Measurements from ENCODE around the gene RHOB. TPM values are rescaled to one million over a fixed set of nuclear protein-coding genes. Genes with fewer than 3 reads are reported as not detected.
A peak's percentile ranks its signal among the peaks of the same experiment; 100 is the strongest.

Gene RHOB
- total RNA-seq: 16.4 and 18.5 TPM in 2 replicates

GRCh38 chr2:20446917-20447436, at the start of gene RHOB:
RHOB (plus strand) TSS chr2:20447074; CDS start chr2:20447466, 392 bp downstream.
- intact Hi-C loops (cut with micrococcal nuclease): loop anchor here (1.0 to 10.0 kb wide), 7 partner anchors 16 to 1100 kb away; partner anchors contain the start of genes HS1BP3, LDAH and TTC32
- Mint-ChIP-seq H3K4me1 (peaks cover 6% of the 10 kb centered on the region), H3K27me3 (peaks cover 57% of the 10 kb centered on the region), H3K36me3 (ENCODE audit: low read depth) (no peaks in the 10 kb centered on the region), H3K27ac (peak within 1 kb of the TSS; percentile 74), H3K9me3 (no peaks in the 10 kb centered on the region), H3K4me3 (peak within 1 kb of the TSS; percentile 77)
- peak; percentile 96 for DNase-seq

GRCh38 chr2:20397811-20398447, 48.9 kb upstream of the RHOB start:
- intact Hi-C loops (cut with micrococcal nuclease): no loop called here
- no peak for DNase-seq
- no peaks in the 10 kb centered on the region for H3K9me3 Mint-ChIP-seq
- H3K4me1 Mint-ChIP-seq: no peaks in the 10 kb centered on the region
- no peak overlapping the region for H3K4me3 Mint-ChIP-seq
- peaks cover 22% of the 10 kb centered on the region for H3K27me3 Mint-ChIP-seq
- H3K36me3 Mint-ChIP-seq (ENCODE audit: low read depth): no peaks in the 10 kb centered on the region
- H3K27ac Mint-ChIP-seq: no peak overlapping the region

GRCh38 chr2:20398956-20399567, 47.8 kb upstream of the RHOB start:
- Mint-ChIP-seq H3K36me3 (ENCODE audit: low read depth) (no peaks in the 10 kb centered on the region), H3K27ac (no peak overlapping the region), H3K27me3 (peaks cover 27% of the 10 kb centered on the region), H3K4me1 (no peaks in the 10 kb centered on the region), H3K9me3 (no peaks in the 10 kb centered on the region), H3K4me3 (no peak overlapping the region)
- no peak for DNase-seq
- intact Hi-C loops (cut with micrococcal nuclease): no loop called here

- DNase-seq: no peak
- Mint-ChIP-seq H3K9me3 (no peaks in the 10 kb centered on the region), H3K27ac (peak overlapping the region; percentile 18)
Measured at GRCh38 chr2:20400306-20400705, 46.6 kb upstream of the RHOB start.

GRCh38 chr2:20400787-20401488, 45.9 kb upstream of the RHOB start:
- H3K27ac Mint-ChIP-seq: no peak overlapping the region
- no peak overlapping the region for H3K4me3 Mint-ChIP-seq
- H3K4me1 Mint-ChIP-seq: no peaks in the 10 kb centered on the region
- H3K27me3 Mint-ChIP-seq: peaks cover 31% of the 10 kb centered on the region
- H3K9me3 Mint-ChIP-seq: no peaks in the 10 kb centered on the region
- no peak for DNase-seq
- intact Hi-C loops (cut with micrococcal nuclease): no loop called here
- no peaks in the 10 kb centered on the region for H3K36me3 Mint-ChIP-seq (ENCODE audit: low read depth)

More at GRCh38 chr2:20400306-20400705, 46.6 kb upstream of the RHOB start:
- intact Hi-C loops (cut with micrococcal nuclease): no loop called here
- H3K27me3 Mint-ChIP-seq: peaks cover 34% of the 10 kb centered on the region
- H3K4me3 Mint-ChIP-seq: no peak overlapping the region
- H3K36me3 Mint-ChIP-seq (ENCODE audit: low read depth): no peaks in the 10 kb centered on the region
- H3K4me1 Mint-ChIP-seq: no peaks in the 10 kb centered on the region

- Mint-ChIP-seq H3K27me3 (peaks cover 27% of the 10 kb centered on the region), H3K9me3 (no peaks in the 10 kb centered on the region), H3K4me3 (no peak overlapping the region), H3K36me3 (ENCODE audit: low read depth) (no peaks in the 10 kb centered on the region), H3K4me1 (no peaks in the 10 kb centered on the region), H3K27ac (no peak overlapping the region)
- no peak for DNase-seq
- intact Hi-C loops (cut with micrococcal nuclease): no loop called here
Measured at GRCh38 chr2:20401489-20401835, 45.4 kb upstream of the RHOB start.

GRCh38 chr2:20403774-20404312, 43.0 kb upstream of the RHOB start:
- intact Hi-C loops (cut with micrococcal nuclease): no loop called here
- H3K36me3 Mint-ChIP-seq (ENCODE audit: low read depth): peaks cover under 1% of the 10 kb centered on the region

GRCh38 chr2:20404950-20405349, 41.9 kb upstream of the RHOB start:
- Mint-ChIP-seq H3K4me3 (no peak overlapping the region), H3K4me1 (no peaks in the 10 kb centered on the region), H3K27ac (no peak overlapping the region), H3K36me3 (ENCODE audit: low read depth) (peaks cover 3% of the 10 kb centered on the region), H3K9me3 (peaks cover 17% of the 10 kb centered on the region), H3K27me3 (peaks cover 26% of the 10 kb centered on the region)
- intact Hi-C loops (cut with micrococcal nuclease): no loop called here
- no peak for DNase-seq

More at GRCh38 chr2:20403774-20404312, 43.0 kb upstream of the RHOB start:
- no peak for DNase-seq
- no peaks in the 10 kb centered on the region for H3K4me1 Mint-ChIP-seq
- no peak overlapping the region for H3K27ac Mint-ChIP-seq
- peaks cover 7% of the 10 kb centered on the region for H3K9me3 Mint-ChIP-seq
- no peak overlapping the region for H3K4me3 Mint-ChIP-seq
- H3K27me3 Mint-ChIP-seq: peaks cover 25% of the 10 kb centered on the region

GRCh38 chr2:20409039-20409438, 37.8 kb upstream of the RHOB start:
- Mint-ChIP-seq H3K4me1 (no peaks in the 10 kb centered on the region), H3K27me3 (peaks cover 30% of the 10 kb centered on the region), H3K27ac (no peak overlapping the region), H3K36me3 (ENCODE audit: low read depth) (peaks cover 3% of the 10 kb centered on the region), H3K9me3 (peaks cover 19% of the 10 kb centered on the region), H3K4me3 (no peak overlapping the region)
- intact Hi-C loops (cut with micrococcal nuclease): no loop called here
- DNase-seq: no peak

GRCh38 chr2:20410556-20411277, 36.2 kb upstream of the RHOB start:
- H3K4me3 Mint-ChIP-seq: no peak overlapping the region
- DNase-seq: no peak
- peaks cover 29% of the 10 kb centered on the region for H3K27me3 Mint-ChIP-seq
- H3K4me1 Mint-ChIP-seq: no peaks in the 10 kb centered on the region
- intact Hi-C loops (cut with micrococcal nuclease): loop anchor here (1.0 to 2.0 kb wide), 2 partner anchors 21 to 36 kb away; partner anchors contain the start of gene RHOB
- no peak overlapping the region for H3K27ac Mint-ChIP-seq
- peaks cover 19% of the 10 kb centered on the region for H3K9me3 Mint-ChIP-seq
- H3K36me3 Mint-ChIP-seq (ENCODE audit: low read depth): peaks cover 3% of the 10 kb centered on the region

- peaks cover 19% of the 10 kb centered on the region for H3K9me3 Mint-ChIP-seq
- no peaks in the 10 kb centered on the region for H3K4me1 Mint-ChIP-seq
- peaks cover 33% of the 10 kb centered on the region for H3K27me3 Mint-ChIP-seq
- H3K4me3 Mint-ChIP-seq: no peak overlapping the region
- DNase-seq: peak; percentile 92
- intact Hi-C loops (cut with micrococcal nuclease): loop anchor here (1.0 to 2.0 kb wide), 2 partner anchors 20 to 35 kb away; partner anchors contain the start of gene RHOB
- peaks cover 3% of the 10 kb centered on the region for H3K36me3 Mint-ChIP-seq (ENCODE audit: low read depth)
- H3K27ac Mint-ChIP-seq: no peak overlapping the region
Measured at GRCh38 chr2:20411361-20411894, 35.4 kb upstream of the RHOB start.

- Mint-ChIP-seq H3K27ac (no peak overlapping the region), H3K4me1 (peaks cover 3% of the 10 kb centered on the region), H3K27me3 (peaks cover 31% of the 10 kb centered on the region), H3K36me3 (ENCODE audit: low read depth) (peaks cover 2% of the 10 kb centered on the region), H3K9me3 (peaks cover 3% of the 10 kb centered on the region), H3K4me3 (no peak overlapping the region)
- DNase-seq: no peak
- intact Hi-C loops (cut with micrococcal nuclease): no loop called here
Measured at GRCh38 chr2:20414806-20415205, 32.1 kb upstream of the RHOB start.

GRCh38 chr2:20415511-20415918, 31.4 kb upstream of the RHOB start:
- Mint-ChIP-seq H3K36me3 (ENCODE audit: low read depth) (no peaks in the 10 kb centered on the region), H3K27ac (no peak overlapping the region), H3K27me3 (peaks cover 34% of the 10 kb centered on the region), H3K4me1 (peaks cover 3% of the 10 kb centered on the region), H3K4me3 (no peak overlapping the region), H3K9me3 (no peaks in the 10 kb centered on the region)
- intact Hi-C loops (cut with micrococcal nuclease): no loop called here
- DNase-seq: no peak

All from activated CD4-positive, alpha-beta T cell treated with anti-CD3 and anti-CD28 coated beads, Interleukin-2, amount 10 ng/mL, durations not matched to agents 24 days and 14 days (primary cell).